ENCODE results near the gene WDR59. TPM values are rescaled to one million over a fixed set of nuclear protein-coding genes. Genes with fewer than 3 reads are reported as not detected.
"Not testable (repeated sequence)": the region's sequence is repeated elsewhere in the genome, so short reads cannot be mapped to it uniquely, and the experiment has no call there.

WDR59 gene
- polyA plus RNA-seq, 1 experiment, result 48.1 TPM

- Histone ChIP-seq H3K27ac (ENCODE audit: low read depth, low read length) (no peak overlapping the region), H3K4me3 (ENCODE audit: low read depth, low read length) (no peak overlapping the region), H3K9me3 (ENCODE audit: control insufficient read depth, insufficient read depth, low read length) (no peaks in the 10 kb centered on the region), H3K27me3 (ENCODE audit: control insufficient read depth, insufficient read depth, low read length) (peaks cover 7% of the 10 kb centered on the region)
- no peak for TF ChIP-seq CTCF (IDR thresholded peaks at IDR 0.05; ENCODE audit: low read depth, low read length)
- POLR2A ChIA-PET, result no interaction called here
- DNase-seq (ENCODE audit: low read depth, low spot score), result no peak
- CTCF ChIA-PET, result interaction anchor here (0.7 to 2.8 kb wide), 3 partner anchors 15 to 163 kb away, joined by 3 to 20 read pairs (median 5); no protein-coding TSS in a partner anchor
Measured at GRCh38 chr16:74847202-74847601, 137.7 kb downstream of the WDR59 start.

GRCh38 chr16:74846714-74847113, 138.2 kb downstream of the WDR59 start:
- TF ChIP-seq CTCF (IDR thresholded peaks at IDR 0.05; ENCODE audit: low read depth, low read length), result no peak
- CTCF ChIA-PET, result interaction anchor here (0.7 to 2.8 kb wide), 2 partner anchors 16 to 162 kb away, joined by 5 to 20 read pairs; no protein-coding TSS in a partner anchor
- H3K27ac ChIP-seq (ENCODE audit: low read depth, low read length), result no peak overlapping the region
- DNase-seq (ENCODE audit: low read depth, low spot score), result no peak
- POLR2A ChIA-PET, result no interaction called here
- H3K9me3 ChIP-seq (ENCODE audit: control insufficient read depth, insufficient read depth, low read length), result no peaks in the 10 kb centered on the region
- peaks cover 6% of the 10 kb centered on the region for H3K27me3 ChIP-seq (ENCODE audit: control insufficient read depth, insufficient read depth, low read length)
- H3K4me3 ChIP-seq (ENCODE audit: low read depth, low read length), result no peak overlapping the region

GRCh38 chr16:74844041-74844980, 140.6 kb downstream of the WDR59 start:
- DNase-seq (ENCODE audit: low read depth, low spot score), result no peak
- Histone ChIP-seq H3K27me3 (ENCODE audit: control insufficient read depth, insufficient read depth, low read length) (peaks cover 2% of the 10 kb centered on the region), H3K27ac (ENCODE audit: low read depth, low read length) (no peak overlapping the region), H3K9me3 (ENCODE audit: control insufficient read depth, insufficient read depth, low read length) (no peaks in the 10 kb centered on the region), H3K4me3 (ENCODE audit: low read depth, low read length) (no peak overlapping the region)
- TF ChIP-seq CTCF (IDR thresholded peaks at IDR 0.05; ENCODE audit: low read depth, low read length), result no peak
- CTCF ChIA-PET, result interaction anchor here (0.8 kb wide), 1 partner anchor 19 kb away, joined by 3 read pairs; no protein-coding TSS in a partner anchor
- POLR2A ChIA-PET, result no interaction called here

- H3K4me3 ChIP-seq (ENCODE audit: low read depth, low read length); POLR2A ChIA-PET: not testable (repeated sequence)
- CTCF ChIA-PET, result interaction anchor here (0.8 kb wide), 1 partner anchor 20 kb away, joined by 3 read pairs; no protein-coding TSS in a partner anchor
Measured at GRCh38 chr16:74843381-74844035, 141.4 kb downstream of the WDR59 start.

GRCh38 chr16:74842413-74842812, 142.5 kb downstream of the WDR59 start:
- no peak overlapping the region for H3K4me3 ChIP-seq (ENCODE audit: low read depth, low read length)
- ChIA-PET POLR2A (no interaction called here), CTCF (interaction anchor here (1.7 kb wide), 1 partner anchor 20 kb away, joined by 4 read pairs; no protein-coding TSS in a partner anchor)
- H3K9me3 ChIP-seq (ENCODE audit: control insufficient read depth, insufficient read depth, low read length), result no peaks in the 10 kb centered on the region
- no peak for TF ChIP-seq CTCF (IDR thresholded peaks at IDR 0.05; ENCODE audit: low read depth, low read length)
- H3K27me3 ChIP-seq (ENCODE audit: control insufficient read depth, insufficient read depth, low read length), result peaks cover 2% of the 10 kb centered on the region
- no peak overlapping the region for H3K27ac ChIP-seq (ENCODE audit: low read depth, low read length)
- DNase-seq (ENCODE audit: low read depth, low spot score), result no peak

More at GRCh38 chr16:74843381-74844035, 141.4 kb downstream of the WDR59 start:
- not testable (repeated sequence) for DNase-seq (ENCODE audit: low read depth, low spot score); H3K27me3 ChIP-seq (ENCODE audit: control insufficient read depth, insufficient read depth, low read length); H3K27ac ChIP-seq (ENCODE audit: low read depth, low read length); H3K9me3 ChIP-seq (ENCODE audit: control insufficient read depth, insufficient read depth, low read length)
